ENCODE results near the gene DERA.
"Not testable (repeated sequence)": the region's sequence is repeated elsewhere in the genome, so short reads cannot be mapped to it uniquely, and the experiment has no call there.

DERA gene

DNA sequence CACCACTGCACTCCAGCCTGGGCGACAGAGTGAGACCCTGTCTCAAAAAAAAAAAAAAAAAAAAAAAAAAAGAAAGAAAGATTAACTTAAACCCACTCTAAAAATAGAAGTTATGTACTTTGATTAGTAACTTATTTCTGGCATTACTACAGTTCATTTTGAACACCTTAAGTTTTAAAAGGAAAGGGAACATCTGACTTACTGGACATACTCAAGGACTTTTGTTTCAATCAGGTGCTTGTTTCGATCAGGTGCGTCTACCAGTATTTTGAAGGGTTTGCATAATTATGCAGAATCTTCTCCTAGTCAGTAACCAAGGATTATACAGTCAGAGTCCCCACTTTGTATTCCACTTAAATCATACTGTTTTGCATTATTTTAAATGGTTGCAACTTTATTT, 105.6 kb downstream of the DERA start:
- DNase-seq: no peak

DNA sequence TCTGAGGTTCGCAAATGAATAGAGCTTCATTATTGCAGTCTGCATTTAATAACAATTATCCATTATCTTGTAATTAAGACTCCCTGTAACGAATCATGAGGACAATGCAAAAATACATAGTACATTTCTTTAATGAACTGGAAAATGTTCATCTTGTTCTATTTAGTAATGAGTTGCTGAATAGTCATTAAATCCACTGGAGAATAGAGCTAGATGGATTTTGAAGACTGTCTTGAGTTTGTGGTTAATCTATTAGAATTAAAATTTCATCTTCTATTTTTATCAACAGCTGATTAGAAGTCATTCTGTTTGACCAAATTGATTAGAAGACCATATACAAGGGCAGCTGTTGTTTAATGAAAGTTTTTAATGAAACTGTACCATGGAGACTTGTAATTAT, 107.2 kb downstream of the DERA start:
- DNase-seq: no peak

DNA sequence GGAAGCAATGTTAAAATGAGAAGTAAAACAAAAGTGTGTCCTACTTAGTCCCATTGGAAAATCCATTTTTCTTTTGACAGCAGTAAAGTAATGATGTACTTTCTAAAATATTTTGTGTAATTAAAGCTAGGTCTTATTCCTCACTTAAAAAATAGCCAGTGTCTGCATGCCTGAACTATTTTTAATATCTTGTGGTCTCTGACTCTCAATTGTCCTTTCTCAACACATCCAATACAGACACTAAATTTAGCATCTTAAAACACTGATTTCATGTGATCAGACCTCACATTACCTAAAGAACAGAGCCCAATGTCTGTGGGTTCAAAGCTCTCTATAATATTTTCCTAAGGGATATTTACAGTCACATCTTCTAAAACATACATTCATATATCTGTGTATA, 108.0 kb downstream of the DERA start:
- DNase-seq: no peak

DNA sequence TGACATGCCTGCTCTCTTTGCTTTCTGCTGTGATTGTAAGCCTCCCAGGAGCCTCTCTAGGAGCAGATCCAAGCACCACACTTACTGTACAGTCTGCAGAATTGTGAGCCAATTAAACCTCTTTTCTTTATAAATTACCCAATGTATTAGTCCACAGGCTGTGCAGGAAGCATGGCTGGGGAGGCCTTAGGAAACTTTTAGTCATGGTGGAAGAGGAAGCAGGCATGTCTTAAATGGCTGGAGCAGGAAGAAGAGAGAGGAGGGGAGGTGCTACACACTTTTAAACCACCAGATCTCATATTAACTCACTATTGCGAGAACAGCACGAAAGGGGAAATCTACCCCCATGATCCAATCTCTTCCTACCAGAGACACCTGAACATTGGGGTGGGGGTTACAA, 108.9 kb downstream of the DERA start:
- no peak for DNase-seq

DNA sequence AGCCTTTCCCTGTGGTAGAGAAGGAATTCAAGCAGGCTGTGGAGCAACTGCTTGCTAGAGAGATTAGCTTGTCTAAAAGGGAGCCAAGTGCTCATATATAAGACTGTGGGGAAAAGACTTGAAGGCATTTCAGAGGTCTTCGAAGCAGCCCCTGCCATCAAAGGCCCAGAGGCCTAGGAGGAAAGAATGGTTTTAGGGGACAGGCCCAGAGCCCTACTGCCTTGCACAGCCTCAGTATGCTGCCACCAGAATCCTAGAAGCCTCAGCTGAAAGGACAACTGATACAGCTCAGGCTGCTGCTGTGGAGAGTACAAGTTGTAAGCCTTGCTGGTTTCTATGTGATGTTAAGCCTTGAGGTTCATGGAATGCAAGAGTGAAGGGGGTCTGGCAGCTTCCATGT, 109.9 kb downstream of the DERA start:
- no peak for DNase-seq

DNA sequence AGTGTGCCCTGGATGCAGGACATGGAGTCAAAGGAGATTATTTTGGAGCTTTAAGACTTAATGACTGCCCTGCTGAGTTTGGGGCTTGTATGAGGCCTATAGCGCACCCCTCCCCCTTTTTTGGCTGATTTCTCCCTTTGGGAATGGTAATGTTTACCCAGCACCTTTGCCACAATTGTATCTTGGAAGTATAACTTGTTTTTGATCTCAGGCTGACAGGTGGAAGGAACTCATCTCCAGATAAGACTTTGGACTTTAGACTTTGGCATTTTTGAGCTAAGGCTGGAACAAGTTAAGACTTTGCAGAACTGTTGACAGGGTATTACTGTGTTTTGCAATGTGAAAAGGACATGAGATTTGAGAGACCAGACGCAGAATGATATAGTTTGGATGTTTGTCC, 110.5 kb downstream of the DERA start:
- no peak for DNase-seq

DNA sequence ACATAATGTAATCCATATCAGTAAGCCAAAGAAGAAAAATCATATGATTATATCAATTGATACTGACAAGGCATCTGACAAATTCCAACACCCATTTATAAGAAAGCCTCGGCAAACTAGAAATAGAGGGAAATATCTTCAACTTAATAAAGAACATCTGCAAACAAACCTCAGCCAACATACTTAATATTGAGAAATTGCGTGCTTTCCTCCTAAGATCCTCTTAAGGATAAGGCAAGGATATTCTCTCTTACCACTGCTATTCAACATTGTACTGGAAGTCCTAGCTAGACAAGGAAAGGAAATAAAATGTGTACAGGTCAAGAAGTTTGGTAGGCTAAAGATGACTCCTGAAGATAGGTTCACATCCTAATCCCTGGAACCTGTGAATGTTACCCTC, 115.9 kb downstream of the DERA start:
- no peak for DNase-seq

DNA sequence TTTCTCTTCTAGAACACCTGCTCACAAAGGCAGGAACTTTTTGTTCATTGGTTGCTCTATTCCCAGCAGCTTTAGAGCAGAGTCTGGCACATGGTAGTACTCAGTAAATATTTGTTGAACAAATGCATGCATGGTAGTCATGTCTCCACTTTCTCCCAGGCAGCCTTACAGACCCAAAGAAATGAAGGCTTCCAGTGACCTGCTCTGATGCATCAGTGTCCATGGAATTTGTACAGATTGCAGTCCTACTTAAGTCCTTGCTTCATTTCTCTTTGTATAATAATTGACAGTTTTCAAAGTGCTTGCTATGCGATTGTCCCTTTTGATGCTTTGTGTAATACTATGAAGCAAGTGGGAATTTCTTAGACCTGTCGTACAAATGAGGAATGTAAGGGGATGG, 119.6 kb downstream of the DERA start:
- no peak for DNase-seq

DNA sequence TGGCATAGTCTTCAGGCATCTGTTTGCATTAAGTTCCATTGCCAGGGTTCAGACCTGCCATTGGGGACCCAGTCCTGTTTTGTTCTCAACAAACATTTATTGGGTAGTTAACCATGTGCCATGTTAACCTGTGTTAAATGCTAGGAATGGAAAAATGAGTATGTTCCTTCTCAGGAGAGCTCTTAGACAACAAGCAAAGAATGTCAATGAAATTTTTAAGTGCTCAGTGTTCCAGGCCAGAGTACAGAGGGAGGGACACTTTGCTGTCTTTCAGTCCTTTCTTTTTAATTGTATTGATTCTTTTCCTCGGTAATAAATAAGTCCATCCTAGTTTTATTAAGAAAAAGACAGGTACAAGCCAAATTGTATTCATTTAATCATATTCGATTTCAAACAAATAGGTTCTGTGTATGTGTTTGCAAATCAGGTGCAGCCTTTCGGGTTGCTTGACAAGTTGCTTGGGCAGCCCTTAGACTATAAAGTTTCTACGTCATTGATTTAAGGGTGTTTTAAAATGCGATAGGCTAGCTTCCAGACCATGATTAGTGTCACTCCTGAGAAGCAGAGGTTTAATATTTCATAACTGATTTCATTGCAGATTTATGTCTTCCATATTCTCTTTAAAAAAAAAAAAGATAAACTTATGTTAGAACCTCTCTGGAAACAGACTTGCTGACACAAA, 123.1 kb downstream of the DERA start:
- no peak for DNase-seq

DNA sequence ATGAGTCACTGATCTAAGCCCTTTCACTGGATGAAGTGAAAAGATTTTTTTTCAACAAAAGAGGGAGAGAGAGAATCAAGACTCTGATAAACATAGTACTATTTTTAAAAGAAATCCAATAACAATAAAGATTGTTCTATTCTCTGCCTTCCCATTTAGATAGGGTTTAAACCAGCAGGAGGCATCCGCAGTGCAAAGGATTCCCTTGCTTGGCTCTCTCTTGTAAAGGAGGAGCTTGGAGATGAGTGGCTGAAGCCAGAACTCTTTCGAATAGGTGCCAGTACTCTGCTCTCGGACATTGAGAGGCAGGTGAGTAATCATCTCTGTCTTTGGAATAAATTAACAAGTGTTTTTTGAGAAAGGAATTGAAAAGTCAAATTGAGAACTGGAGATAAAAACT, 124.9 kb downstream of the DERA start:
- DNase-seq: no peak

DNA sequence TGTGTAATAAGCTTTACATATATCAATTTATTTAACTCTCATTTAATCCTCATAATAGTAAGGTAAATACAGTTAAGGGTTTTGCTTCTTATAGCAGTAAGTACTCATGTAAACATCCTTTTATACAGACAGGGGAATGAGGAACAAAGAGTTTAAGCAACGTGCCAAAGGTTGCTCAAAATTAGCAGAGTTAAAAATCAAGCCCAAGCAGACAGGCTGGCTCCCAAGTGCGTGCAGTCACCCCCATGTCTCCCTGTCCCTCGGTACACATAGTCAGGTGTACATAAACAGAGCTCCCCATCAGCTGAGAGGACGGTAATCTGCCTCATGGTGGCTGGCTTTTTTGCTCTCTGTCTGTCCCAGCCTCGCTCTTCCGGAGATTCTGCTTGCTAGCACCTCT, 126.4 kb downstream of the DERA start:
- DNase-seq: no peak

DNA sequence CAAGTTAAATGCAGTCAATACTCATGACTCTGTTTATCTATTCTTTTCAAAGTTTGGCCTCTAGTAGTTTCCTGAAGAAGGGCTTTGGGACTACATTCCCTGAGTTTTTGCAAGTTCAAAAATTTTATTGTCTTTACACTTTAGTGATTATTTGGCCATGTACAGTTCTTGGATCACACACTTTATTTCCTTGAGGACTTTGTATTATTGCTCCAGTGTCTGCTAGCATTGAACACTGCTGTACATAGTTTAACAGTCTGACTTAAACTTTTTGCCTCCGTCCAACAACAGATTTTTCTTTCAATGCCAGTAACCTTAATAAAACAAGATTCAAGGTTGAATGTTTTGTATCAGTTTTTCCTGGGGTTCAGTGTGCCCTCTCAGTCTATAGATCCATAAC, 132.3 kb downstream of the DERA start:
- DNase-seq: no peak

DNA sequence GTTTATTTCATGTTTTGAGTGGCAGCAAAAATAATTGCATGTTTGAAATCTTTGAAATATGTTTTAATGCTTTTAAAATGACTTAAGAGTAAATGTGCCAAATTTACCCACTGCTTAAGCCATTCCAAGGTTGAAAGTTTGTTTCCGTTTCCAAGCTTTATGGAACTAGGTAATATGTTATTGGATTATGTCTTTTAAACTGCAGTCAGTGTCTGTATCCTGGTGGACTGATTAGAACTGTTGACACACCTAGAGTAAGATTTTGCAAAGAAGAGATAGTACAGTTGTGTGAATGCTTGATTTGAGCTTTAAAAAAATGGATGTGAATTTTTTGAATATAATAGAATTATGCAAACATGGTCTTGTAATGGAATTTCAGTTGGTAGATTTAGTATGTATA, 135.1 kb downstream of the DERA start:
- no peak for DNase-seq

DNA sequence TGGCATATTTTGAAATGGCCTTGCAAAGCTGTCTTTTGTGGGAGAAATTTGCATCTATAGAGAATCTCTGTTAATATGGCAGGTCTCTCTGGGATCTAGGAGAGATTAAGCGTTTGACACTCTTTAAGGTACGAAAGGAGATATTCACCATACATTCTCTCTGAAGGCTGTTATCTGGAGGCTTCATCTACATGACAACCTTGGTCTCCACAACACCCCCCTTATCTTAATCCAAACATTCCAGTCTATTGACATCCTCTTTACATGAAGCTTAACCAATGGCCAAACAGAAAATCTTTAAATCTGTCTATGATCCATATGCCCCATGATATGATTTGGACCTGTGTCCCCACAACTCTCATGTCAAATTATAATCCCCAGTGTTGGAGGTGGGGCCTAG, 137.4 kb downstream of the DERA start:
- no peak for DNase-seq

DNA sequence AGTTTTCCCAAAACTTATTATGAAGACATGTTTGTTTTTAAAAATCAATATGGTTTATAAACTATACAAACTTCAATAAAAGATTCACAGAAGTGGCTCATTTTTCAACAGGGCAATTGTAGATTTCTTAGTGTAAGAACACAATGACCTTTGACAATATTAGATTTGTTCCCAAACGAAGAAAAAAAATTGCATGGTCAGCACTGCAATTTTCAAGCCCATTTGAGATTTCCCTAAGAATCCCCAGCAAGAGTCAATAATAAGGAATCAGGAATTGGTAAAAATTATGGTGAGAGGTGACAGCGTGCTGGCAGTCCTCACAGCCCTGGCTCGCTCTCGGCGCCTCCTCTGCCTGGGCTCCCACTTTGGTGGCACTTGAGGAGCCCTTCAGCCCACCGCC, 145.8 kb downstream of the DERA start:
- DNase-seq: no peak

DNA sequence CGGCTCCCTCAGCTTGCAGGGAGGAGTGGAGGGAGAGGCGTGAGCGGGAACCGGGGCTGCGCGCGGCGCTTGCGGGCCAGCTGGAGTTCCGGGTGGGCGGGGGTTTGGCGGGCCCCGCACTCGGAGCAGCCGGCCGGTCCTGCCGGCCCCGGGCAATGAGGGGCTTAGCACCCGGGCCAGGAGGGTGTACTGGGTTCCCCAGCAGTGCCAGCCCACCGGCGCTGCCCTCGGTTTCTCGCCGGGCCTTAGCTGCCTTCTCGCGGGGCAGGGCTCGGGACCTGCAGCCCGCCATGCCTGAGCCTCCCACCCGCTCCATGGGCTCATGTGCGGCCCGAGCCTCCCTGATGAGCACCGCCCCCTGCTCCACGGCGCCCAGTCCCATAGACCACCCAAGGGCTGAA, 146.2 kb downstream of the DERA start:
- DNase-seq: not testable (repeated sequence)

DNA sequence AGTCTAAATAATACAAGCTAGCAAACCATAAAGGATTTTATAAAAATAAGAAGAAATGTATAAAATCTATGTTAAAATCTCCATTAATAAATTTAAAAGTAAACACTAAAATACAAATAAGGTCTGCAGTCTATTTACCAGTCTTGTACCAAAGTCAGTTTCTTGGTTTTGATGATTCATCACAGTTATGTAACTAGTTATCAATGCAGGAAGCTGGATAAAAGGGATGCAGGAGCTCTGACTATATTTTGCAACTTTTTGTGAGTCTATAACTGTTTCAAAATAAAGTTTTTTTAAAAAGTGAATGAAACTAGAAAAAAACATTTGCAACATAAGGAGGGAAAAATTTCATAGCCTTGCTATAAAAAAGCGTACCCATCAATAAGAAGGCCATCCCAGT, 151.5 kb downstream of the DERA start:
- DNase-seq: no peak

DNA sequence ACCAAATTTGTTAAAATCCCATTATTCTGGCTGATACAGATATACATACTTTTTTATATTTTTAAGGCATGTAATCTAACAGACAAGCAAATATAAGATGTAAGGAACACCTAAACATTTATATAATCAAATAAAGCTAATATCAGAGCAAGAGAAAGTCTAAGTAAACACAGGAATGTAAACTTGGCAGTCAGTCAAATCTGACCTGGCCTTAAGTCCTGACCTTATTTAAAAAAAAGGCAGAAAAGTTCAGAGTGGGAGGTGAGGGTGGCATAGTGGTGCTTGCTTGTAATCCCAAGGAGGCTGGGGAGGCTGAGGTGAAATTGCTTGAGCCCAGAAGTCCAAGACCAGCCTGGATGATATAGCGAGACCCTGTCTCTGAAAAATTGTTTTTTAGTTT, 152.6 kb downstream of the DERA start:
- DNase-seq: no peak

DNA sequence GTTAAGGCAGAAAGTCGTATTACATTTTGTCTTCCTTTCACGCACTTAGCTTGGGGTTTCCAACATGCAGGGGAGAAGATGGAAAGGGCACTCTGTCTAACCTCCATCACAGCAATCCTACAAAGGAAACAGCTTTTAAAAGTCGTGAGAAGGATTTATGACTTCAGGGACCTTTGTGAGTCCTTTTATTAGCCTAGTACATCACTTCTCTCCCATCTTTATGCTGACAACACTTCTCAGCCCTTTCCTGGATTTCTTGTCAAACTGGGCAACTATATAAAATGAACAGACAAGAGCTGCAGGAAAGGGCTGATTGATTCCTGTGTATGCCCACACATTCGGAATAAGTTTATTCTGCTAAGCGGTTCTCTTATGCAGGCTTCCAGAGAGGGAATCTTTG, 159.0 kb downstream of the DERA start:
- no peak for DNase-seq

DNA sequence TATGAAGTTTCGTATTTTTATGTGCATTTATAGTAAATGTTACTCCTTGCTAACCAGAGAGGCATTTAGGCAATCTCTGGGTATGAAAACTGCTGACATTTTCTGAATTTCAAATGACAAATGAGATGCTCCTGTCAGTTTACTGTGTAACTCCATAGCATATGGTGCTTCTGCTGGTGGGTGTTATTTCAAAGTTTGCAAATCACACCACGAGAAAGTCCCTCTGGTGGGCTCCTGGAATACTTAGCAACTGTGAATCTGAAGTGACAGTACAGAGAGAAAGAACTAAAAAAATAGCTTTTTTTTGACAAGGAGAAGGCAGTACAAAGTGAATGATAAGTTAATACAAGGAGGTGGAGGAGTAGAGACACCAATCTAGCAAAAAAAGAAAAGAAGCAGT, 161.5 kb downstream of the DERA start:
- DNase-seq: no peak

DNA sequence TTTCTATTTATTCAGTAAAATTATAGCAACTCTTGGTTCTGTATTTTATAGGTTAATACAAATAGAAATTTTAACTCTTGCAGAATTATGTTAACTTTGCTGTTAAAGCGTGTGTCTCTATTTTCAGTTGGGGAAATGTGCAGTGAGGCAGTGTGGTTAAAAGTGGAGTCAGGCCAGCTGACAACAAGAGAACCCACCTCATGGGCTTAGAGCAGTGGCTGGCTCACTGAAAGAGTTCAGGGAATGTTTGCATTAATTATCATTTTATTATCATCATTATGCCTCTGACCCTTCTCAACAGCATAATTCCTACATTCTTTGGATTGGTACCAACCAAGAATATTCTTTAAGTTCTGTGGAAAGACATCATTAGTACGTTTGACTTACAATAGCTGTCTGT, 163.8 kb downstream of the DERA start:
- no peak for DNase-seq

DNA sequence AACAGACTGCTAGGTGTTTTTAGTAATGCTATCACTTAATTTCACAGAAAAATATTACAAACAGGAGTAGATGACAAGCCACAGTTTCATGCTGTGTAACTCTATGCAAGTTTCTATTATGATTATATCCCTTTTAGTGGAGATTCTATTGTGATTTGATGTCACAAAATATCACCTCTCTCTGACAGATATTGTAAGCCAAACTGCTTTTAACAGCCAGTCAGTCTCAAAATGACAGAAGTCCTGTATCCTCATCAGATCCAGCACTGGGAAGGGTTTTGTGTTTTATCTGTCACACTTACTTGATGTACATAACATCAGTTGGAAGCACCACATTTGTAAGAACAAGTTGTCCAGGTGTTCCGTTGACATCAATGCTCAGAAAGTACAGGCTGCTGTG, 164.8 kb downstream of the DERA start:
- no peak for DNase-seq

DNA sequence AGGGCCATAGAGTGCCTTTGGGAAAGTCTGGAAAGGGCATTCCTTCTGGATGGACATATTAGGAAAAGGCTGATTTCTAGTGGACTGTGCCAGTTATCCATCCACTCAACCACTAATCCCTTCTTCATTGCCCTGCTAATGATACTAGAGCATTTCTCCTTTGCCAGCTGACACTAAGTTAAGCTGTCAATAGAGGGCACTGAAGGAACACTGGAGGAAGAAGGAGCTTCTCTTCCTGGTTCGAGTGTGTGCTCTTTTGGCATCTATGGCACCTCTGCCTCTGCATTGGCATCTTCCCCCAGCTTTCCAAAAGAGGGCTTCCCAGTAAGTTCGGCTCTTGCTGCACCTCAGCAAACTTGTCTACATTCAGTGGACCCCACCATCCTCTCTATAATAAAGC, 165.4 kb downstream of the DERA start:
- no peak for DNase-seq

DNA sequence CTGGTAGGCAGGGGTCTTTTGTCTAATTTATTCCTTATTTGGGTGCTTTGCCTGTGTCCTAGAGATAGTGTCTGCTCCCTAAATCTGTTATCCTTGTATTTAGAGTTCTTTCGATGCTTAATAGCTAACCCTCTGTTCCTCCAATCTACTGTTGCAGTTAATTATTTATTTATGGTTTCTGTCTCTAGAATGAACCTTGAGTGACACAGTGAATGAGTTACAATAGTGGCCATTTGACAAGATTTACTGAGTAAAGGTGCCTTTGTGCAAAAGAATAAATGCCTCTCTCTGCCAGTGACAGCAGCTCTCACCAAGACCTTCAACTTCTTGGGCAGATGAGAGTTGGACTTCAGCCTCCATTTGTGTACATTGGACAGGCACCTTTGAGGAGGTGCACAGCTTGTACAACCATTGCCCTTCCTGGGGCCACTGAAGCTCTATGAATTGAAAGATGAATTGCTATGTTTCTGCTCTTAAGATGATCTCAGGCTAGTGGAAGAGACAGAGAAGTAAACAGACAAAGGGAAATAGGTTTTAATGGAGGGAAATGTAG, 165.9 kb downstream of the DERA start:
- DNase-seq: no peak

DNA sequence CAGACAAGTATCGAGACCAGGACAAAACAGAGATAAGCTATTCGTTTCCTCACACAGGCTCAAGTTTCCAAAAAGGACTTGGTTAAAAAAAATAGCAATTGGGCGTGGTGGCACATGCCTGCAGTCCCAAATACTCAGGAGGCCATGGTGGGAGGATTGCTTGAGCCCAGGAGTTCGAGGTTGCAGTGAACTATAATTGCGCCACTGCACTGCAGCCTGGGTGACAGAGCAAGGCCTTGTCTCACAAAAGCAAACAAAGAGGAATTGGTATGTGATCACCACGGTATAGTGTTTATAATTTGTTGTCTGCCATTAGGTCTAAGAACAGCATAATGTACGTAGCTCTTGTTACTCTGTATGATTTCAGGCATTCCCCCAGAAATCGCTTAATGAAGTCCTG, 175.3 kb downstream of the DERA start:
- no peak for DNase-seq

DNA sequence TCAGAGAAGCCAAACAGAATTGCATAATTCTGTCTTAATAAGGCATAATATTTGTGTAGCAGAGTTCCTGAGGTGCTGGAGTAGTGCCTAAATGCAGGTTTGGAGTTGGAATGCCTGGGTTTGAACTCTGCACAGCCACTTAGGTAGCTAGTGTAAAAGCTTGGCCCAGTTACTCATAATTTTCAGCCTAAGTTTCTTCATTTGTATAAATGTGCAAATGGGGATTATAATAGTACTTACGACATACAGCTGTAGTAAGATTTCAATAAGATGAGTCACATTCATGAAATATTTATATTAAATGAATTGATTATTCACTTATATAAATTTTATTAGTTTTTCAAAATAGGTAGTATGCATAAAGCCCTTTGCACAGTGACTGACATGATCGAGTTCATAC, 175.8 kb downstream of the DERA start:
- DNase-seq: no peak

All from stimulated activated CD8-positive, alpha-beta memory T cell treated with anti-CD3 and anti-CD28 coated beads, Interleukin-4, amount 100 ng/mL, for 48 hours (primary cell).